GM19035 (cell line): ENCODE data around the gene XRCC5.

Experiments
- ATAC-seq: cut with Tn5 transposase; IDR thresholded peaks from one replicate; pipeline ENCODE4 v1.9.1; 2021; ENCODE audit not compliant: unreplicated experiment

XRCC5 gene

DNA sequence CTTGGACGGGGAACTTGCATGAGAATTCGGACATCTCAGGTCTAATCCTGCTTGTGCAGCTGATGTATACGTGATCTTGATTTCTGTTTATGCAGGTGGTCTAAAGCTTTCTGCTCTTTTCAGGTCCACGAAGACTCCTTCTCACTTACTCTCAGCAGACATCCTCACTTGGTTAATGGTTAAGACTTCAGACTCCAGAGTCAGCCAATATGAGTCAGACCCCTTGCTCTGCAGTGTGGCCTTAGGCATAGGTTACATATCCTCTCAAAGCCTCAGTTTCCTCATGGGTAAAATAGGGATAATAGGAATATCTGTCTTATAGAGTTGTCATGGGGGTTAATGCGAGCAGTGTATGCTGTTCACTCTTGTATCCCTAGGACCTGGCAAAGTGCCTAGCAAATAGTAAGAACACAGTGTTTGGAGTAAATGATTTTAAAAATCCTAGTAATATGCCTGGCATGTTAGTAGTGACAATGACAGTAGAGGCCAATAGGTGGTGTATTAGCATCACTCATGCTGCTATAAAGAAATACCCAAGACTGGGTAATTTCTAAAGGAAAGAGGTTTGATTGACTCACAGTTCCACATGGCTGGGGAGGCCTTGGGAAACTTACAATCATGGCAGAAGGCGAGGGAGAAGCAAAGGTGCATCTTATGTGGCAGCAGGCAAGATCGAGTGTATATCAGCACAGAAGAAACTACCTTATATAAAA is 42.3 kb downstream of the XRCC5 start:
- no peak for ATAC-seq

- no peak for ATAC-seq
These were observed 46.8 kb downstream of the XRCC5 start for GRCh38 chr2:216155954-216156353.

GRCh38 chr2:216156822-216157221 is 47.7 kb downstream of the XRCC5 start:
- no peak for ATAC-seq

GRCh38 chr2:216159144-216159543 is 50.0 kb downstream of the XRCC5 start:
- no peak for ATAC-seq

- no peak for ATAC-seq
These were observed 50.5 kb downstream of the XRCC5 start for GRCh38 chr2:216159646-216160045.

DNA sequence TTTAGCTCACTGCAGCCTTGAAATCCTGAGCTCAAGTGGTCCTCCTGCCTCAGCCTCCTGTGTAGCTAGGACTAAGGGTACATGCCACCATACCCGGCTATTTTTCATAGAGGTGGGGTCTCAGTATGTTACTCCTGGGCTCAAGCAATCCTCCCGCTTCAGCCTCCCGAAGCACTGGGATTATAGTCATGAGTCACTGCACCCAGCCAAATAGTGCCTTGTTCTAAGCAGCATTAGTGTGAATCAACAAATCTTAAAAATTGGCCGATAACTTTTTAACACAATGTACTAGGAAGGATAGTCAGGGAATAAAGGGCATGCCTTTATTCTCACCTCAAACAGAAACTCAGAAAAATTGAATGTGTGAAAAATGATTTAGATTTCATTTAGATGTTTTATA is 51.6 kb downstream of the XRCC5 start:
- no peak for ATAC-seq

DNA sequence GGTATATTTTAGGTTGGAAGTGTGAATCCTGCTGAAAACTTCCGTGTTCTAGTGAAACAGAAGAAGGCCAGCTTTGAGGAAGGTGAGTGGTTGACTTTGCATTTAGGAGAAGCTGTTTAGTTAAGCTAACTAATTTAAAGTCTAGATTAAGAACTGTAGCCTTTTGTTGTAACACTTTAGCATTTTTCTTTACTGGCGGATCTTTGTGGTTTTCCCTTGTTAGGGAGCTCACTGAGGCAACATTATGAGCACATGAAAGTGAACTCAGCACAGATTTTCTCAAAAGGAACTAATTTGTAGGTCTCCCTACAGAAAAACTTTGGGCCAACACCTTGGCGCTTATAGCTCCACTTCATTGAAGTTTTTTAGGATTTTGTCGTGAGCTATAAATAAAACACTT is 52.8 kb downstream of the XRCC5 start:
- ATAC-seq: no peak

DNA sequence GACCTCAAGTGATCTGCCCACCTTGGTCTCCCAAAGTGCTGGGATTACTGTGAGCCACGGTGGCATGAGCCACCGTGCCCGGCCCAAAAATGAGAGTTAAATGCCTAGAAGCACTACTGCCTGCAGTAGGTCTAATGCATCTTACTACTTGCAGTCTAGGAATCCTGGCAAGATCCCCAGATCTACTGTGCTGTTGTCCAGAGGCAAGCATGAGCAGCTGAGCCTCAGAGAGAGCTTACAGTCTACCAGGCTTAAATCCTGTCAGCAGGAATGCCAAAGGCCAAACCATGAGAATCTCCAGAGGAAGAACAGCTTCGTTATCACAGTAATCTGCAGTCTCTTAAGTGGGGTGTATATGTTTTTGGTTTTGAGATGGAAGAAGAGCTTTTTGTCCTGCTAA is 54.4 kb downstream of the XRCC5 start:
- ATAC-seq: no peak

DNA sequence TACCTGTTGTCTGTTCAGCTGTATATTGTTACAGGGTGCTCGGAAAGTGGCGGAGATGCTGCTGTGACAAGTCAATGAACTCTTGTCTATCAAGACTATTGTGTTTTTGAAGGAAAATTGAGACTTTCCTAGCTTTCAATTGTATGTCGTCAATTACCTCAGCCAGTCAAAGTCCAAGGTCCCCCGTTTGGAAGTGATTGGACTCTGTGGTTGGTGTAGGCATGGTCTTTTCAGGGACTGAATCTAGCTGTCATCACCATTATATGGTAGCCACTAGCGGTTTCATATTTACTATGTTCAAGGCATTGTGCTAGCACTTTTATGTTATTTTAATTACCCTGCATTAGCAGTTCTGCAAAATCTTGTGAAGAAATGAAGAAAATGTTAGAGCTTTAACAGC is 54.9 kb downstream of the XRCC5 start:
- ATAC-seq: no peak

DNA sequence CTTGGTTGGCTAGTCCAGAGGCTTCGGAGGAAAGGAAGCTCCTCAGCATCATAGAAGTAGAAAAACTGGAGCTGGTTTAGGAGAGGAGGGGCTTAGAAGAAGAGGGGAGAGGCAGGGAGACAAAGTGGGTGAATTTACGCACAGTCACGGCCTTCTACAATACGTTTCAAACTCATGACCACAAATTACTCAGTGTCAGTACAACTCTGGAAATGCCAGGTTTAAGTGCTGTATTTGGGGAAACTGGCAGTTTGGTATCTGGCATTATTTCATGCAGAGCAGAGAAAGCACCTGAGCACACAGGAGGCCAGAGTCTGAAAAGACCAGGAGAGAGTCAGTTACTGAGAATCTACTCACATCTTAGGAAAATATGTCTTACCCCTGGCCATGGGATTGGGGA is 55.4 kb downstream of the XRCC5 start:
- ATAC-seq: no peak

GRCh38 chr2:216165711-216166110 is 56.6 kb downstream of the XRCC5 start:
- no peak for ATAC-seq

DNA sequence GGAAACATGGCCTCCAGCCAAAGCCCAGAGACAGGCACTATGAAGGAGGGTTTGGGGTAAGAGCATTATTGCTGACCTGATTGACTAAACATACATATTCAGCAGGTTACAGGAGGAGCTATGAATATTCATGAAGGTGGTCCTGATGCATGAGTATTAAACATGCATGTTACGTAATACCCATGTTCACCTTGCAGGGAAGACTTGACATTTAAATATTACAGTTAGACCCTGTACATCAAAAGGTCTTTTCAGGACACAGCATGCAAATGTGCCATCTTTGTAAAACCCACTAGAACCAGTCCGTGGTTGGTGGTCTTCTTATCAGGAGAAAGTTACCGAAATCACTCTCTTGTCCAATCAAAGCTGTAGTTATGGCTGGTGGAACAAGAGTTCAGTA is 59.9 kb downstream of the XRCC5 start:
- ATAC-seq: no peak

- ATAC-seq: no peak
These were observed 61.1 kb downstream of the XRCC5 start for GRCh38 chr2:216170076-216170763.

GRCh38 chr2:216171011-216171410 is 61.9 kb downstream of the XRCC5 start:
- ATAC-seq: no peak

DNA sequence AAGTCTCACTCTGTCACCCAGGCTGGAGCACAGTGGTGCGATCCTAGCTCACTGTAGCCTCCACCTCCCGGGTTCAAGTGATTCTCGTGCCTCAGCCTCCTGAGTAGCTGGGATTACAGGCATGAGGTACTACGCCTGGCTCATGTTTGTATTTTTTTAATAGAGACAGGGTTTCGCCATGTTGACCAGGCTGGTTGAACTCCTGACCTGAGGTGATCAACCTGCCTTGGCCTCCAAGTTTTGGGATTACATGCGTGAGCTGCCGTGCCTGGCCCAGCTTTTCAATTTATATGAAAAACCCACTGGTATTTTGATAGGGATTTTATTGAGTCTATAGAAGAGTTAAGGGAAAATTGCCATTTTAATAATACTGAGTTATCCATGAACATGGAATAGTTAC is 63.3 kb downstream of the XRCC5 start:
- ATAC-seq: no peak

GRCh38 chr2:216179015-216179414 is 69.9 kb downstream of the XRCC5 start:
- no peak for ATAC-seq

DNA sequence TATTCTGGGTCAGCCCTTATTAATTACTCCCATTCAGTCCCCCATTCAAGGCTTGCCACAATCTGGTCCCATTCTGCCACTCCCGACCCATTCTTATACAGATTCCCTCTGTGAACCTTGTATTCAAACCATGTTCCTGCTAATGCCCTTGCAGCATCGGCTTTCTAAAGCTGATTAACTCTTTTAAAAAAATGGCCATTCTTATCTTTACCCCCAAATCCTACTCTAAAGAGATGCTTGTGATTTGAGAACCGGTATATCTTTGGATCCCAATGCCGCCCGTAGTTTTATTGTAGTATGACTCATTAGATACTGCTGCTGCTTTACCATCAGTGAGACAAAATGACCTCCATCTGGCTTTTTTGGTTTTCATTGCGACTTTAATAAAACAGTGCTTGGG is 72.2 kb downstream of the XRCC5 start:
- ATAC-seq: no peak

DNA sequence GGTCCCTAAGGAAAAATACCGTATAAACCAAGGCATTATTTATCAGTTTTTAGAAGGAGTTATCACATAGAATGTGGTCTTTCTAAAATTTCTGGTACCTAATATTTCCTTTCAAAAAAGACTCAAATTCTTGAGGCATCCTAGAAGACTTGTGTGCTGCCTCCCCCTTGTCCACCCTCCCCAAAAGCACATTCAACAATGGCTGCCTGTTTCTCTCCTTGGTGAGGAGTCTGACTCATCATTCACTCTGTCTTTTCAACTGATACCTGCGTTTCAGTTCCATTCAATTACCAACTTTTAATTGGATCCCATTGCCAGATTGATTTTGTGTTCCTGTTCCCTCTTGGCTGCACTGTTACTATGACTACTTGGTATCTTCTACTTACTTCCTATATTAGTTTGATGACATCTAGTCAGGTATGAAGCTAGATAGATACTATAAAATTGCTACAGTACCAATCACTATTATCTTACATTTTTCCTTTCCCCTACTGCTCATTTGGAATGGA is 72.9 kb downstream of the XRCC5 start:
- no peak for ATAC-seq

DNA sequence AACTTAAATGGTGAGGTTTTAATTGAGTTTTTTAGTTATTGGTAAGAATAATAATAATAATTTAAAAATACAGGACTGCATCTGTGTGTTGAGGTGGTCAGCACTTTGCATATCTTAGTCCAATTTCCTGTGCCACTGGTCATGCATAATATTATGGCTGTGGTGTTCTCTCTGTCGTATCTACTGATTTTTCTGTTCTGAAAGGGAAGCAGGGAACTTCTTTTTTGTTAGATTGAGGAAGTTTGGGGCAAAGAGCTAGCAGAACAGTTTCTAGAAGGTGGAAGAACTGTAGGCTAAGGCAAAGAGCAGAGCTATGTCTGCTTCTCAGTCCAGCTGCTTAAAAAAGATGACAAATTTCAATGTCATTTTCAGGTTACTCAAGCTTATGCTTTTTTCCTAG is 74.3 kb downstream of the XRCC5 start:
- no peak for ATAC-seq

- no peak for ATAC-seq
These were observed 79.4 kb downstream of the XRCC5 start for GRCh38 chr2:216188559-216188850.

DNA sequence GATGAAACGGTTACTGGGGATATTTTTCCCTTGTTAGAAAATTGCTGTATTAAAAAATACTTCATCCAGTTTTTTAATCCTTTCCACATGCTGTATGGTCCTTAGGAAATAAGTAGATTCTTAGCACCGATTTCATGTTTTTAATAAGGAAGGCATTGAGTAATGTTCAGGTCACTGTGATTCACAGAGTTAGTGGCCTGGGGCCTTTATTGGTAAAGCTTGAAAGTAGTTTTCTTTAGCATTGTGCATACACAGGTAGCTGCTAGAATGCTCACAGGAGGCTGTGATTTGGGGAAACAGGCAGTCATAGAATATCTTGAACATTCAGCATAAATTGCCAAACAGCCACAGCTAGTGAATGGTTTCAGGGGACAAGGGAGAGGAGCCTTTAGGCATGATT is 79.8 kb downstream of the XRCC5 start:
- no peak for ATAC-seq

GRCh38 chr2:216189410-216189809 is 80.3 kb downstream of the XRCC5 start:
- no peak for ATAC-seq

DNA sequence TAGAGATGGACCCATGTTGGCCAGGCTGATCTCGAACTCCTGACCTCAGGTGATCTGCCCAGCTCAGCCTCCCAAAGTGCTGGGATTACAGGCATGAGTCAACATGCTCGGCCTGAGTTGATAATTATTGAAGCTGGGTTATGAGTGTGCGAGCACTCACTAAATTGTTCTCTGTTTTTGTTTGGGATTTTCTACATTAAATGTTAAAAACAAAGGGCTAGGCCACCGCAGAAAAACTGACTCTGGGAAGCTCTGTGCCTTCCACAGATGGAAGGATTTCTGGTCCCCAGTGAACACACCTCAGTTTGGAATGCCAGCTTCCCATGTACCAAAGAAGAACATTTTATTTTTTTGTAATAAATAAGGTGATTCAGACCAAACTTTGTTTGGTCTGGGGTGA is 83.0 kb downstream of the XRCC5 start:
- ATAC-seq: no peak
